Measurements from ENCODE around the gene NES.
A peak's percentile ranks its signal among the peaks of the same experiment; 100 is the strongest.

NES gene

GRCh38 chr1:156703336-156703735, 26.1 kb upstream of the NES start:
- no peak for DNase-seq

- DNase-seq: no peak
Observed at GRCh38 chr1:156700736-156701531, 23.7 kb upstream of the NES start.

DNA sequence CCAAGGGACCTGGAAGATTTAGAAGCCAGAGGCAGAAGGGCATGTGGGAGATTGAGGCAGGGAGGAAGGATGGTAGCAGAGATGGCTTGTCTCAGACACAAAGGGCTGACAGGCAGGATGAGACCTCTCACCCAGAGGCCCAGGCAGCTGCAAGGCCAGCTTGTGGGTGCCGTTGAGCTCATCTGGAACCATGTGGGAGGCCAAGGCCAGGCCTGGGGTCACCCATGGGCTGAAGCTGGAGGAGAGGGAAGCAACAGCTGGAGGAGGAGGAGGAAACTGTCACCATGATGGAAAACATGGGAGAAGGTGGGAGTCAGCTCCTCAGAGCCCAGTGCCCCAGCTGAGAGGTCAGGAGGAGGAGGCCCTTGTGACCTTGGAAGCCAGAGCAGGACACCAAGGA, 21.8 kb upstream of the NES start:
- DNase-seq: no peak

DNA sequence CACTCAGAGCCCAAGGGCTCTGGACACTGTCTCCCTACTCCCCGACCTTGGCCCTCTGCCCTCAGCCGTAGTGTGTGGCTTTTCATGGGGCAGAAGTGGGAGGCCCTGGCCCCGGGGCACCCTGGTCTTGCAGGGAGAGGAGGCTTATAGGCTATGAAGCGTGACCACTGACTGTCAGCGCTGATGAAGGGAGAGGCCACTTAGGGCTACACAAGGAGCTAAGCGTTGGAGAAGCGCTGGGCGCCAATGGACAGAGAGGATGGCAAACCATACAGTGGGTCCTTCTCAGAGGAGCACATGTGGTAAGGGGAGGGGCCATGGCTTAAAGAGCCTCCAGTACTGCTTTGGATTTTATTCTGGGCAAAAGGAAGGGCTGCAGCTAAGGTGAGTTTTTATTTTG, 20.3 kb upstream of the NES start:
- DNase-seq: no peak

- no peak for DNase-seq
Observed at GRCh38 chr1:156696755-156697154, 19.5 kb upstream of the NES start.

GRCh38 chr1:156694690-156694962, 17.4 kb upstream of the NES start:
- DNase-seq: no peak

DNA sequence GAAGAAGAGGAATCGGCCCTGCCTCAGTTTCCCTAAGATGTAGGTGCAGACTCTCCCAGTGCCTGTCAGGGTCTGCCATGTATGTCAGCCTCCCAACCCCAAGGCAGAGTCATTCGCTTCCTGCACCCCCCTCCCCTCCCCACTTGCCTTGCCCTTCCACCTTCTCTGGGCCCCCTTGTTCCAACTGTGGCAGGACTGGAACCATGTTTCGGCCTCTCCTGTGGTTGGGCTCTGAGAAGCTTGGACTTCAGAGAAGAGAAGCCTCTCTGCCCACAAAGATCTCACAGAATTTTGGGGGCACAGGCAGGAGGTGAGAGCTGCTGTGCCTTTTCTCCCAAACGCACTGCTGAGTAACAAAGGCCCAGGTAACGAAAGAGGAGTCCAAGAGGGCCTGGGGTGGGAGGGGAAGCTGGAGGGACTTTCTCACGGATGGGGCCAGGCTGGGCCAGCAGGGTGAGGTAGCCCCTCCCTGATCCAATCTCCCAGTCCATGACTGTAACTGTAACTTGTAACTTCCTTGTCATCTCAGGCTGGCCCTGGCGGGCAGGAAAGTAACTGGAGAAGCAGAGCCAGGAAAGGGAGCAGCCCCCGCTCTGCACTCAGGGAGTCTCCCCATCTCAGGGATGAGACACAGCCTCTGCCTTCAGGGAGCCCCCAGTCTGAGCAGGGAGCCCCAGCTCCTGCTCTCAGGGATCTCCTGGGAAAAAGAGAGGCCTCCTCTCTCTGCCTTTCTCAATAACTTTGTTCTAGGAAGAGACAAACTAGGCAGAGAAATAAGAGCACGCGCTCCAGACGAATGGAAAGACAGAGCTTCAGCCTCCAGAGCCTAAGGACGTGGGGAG, 16.9 kb upstream of the NES start:
- no peak for DNase-seq

- no peak for DNase-seq
Observed at GRCh38 chr1:156692925-156693847, 16.0 kb upstream of the NES start.

DNA sequence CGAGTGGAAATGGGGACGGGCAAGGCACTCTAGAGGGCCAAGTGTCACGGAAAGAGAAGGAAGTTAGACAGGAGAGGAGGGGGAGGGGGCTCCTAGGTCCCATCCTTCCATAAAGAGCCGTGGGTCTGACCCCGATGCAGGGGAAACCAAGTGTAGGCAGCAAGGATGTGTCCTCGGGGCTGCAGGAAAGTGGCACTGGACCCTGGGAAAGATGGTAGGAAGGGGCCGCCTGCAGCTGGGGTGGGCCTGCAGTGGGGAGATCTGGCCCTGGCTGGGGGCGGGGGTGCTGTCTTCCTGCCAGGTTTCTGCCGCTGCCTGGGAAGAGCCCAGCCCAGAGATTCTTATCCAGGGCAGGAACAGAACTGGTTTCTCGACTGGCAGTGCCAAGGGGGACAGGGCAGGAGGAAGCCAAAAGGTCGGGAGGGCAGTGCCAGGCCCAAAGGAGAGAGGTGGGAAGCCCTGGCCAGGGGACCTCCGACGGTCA, 15.3 kb upstream of the NES start:
- no peak for DNase-seq

GRCh38 chr1:156691665-156692440, 14.6 kb upstream of the NES start:
- DNase-seq: no peak

DNA sequence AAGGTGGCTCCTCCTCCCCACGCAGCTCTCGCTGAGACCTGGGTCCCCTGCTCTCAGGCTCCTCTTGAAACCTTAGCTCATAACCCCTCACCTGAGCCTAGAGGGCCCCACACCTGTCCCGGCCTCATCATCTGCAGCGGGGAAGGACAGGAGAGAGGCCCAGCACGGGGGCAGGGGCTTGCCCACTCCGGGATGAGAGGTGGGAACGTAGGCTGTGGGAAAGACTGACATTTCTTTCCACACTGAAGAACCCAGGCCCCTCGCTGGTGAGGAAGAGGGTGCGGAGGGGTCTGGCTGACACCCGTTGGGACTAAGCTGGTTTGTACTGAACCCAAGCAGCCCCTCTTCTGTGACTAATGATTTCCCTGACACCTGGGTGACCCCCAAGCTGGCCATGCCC, 14.0 kb upstream of the NES start:
- no peak for DNase-seq

- no peak for DNase-seq
Observed at GRCh38 chr1:156690675-156691036, 13.4 kb upstream of the NES start.

DNA sequence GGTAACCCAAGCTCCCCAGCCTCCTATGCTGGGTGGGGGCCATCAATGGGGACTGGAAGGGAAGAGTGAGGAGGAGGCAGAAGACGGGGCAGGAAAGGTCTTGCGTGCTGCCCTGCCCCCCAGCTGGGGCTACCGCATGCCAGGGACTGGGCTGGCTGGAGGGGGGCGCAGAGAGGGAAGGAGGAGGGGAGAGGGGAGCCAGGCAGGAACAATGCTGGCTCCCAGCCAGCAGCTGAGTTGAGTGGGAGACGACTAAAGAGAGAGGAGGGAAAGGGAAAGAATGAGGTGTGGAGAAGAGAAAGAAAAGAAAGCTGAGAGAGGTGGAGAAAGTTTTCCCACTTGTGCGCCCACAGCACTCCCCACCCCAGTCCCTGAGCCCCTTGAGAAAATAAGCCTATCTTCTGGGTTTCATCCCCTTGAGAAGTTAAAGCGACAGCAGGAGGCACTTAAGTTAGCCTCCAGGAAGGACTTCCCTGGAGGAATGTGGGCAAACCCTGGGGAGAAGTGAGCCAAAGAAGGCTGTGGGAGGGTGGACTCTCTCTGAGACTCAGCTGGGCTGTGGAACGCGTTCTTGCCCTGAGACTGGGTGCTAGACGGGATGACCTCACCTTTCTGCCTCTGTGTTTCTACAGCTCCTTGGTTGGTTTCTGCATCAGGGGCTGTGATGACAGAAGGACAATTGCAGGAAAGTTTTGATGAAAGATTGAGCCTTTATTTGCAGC, 12.9 kb upstream of the NES start:
- no peak for DNase-seq

GRCh38 chr1:156689035-156689952, 12.1 kb upstream of the NES start:
- DNase-seq: peak; percentile 81

GRCh38 chr1:156684227-156684782, 7.1 kb upstream of the NES start:
- no peak for DNase-seq

- DNase-seq: no peak
Observed at GRCh38 chr1:156682166-156682890, 5.1 kb upstream of the NES start.

GRCh38 chr1:156681196-156681960, 4.2 kb upstream of the NES start:
- DNase-seq: no peak

- no peak for DNase-seq
Observed at GRCh38 chr1:156680056-156680455, 2.8 kb upstream of the NES start.
